HepG2 (cell line): ENCODE measurements around the gene CALML5. TPM values are rescaled to one million over a fixed set of nuclear protein-coding genes. Genes with fewer than 3 reads are reported as not detected.

ENCODE experiments used
- ATAC-seq: fragments of 200-7000 bp; cut with Tn5 transposase; 3 replicates; pipeline ENCODE4 v1.9.1; 2020; ENCODE audit warnings: mild to moderate bottlenecking, moderate library complexity
- BruUV-seq: library from RNA; stranded (reverse); fragments of 400-500 nt; replicated peaks from 2 replicates; lab custom pipeline; 2021; lab: Mats Ljungman, UMichigan
- CTCF ChIA-PET: fragments of 300-600 bp; formaldehyde crosslinking; extraction: SDS; loops from one replicate; lab custom pipeline; 2021; ENCODE audit warnings: low total read pairs, inconsistent platforms, low intra/inter-chr PET ratio; lab: Yijun Ruan, JAX
- POLR2A ChIA-PET: fragments of 350-600 bp; sonication (Branson Sonifier 250); formaldehyde crosslinking; loops from one replicate; lab custom pipeline; 2020; ENCODE audit warnings: antibody characterized with exemption, inconsistent platforms; lab: Yijun Ruan, JAX
- DNase-seq: peaks from one replicate; pipeline ENCODE4 v3.0.0-alpha.2; 2015; ENCODE audit warnings: low spot score
- FAIRE-seq: peaks from 3 replicates; lab custom pipeline; 2011; peaks lifted over from hg19 to GRCh38; lab: Jason Lieb, UNC
- H2AFZ ChIP-seq: one replicate; pipeline ENCODE4 v1.6.1; 2011; ENCODE audit warnings: low read length, inconsistent platforms
- H3K27ac ChIP-seq: fragments of 300-600 bp; 3 replicates; pipeline ENCODE4 v1.8.0; 2011; ENCODE audit warnings: mixed run types, mild to moderate bottlenecking, mixed read lengths, low read length, inconsistent platforms; ENCODE audit not compliant: insufficient read depth; ENCODE audit errors: extremely low read length
- H3K27me3 ChIP-seq, 2 experiments: fragments of 200-600 bp in 1 of 2; 2 replicates in 1 of 2; 3 replicates in 1 of 2; pipeline versions ENCODE4 v1.6.0 to v1.8.0; 2011; ENCODE audit warnings: low read length in 2 of 2, mild to moderate bottlenecking in 2 of 2, moderate library complexity in 2 of 2, inconsistent platforms in 1 of 2; ENCODE audit not compliant: insufficient read depth in 2 of 2, control insufficient read depth in 1 of 2
- H3K36me3 ChIP-seq, 2 experiments: fragments of 200-600 bp in 1 of 2; replicated peaks in 1 of 2; 2 replicates in 1 of 2; 3 replicates in 1 of 2; pipeline versions ENCODE4 v1.5.1 to v1.8.0; 2011; ENCODE audit warnings: low read length in 2 of 2, inconsistent platforms in 1 of 2; ENCODE audit not compliant: insufficient read depth in 2 of 2, control insufficient read depth in 1 of 2
- H3K4me1 ChIP-seq: 2 replicates; pipeline ENCODE4 v1.5.1; 2012; ENCODE audit warnings: low read length, inconsistent platforms; ENCODE audit not compliant: insufficient read depth
- H3K4me2 ChIP-seq: 2 replicates; pipeline ENCODE4 v1.6.0; 2011; ENCODE audit warnings: low read depth, low read length, inconsistent platforms
- H3K4me3 ChIP-seq, 3 experiments: fragments of 200-600 bp in 1 of 3; sonication (generic), shearing (Covaris generic) in 1 of 3; replicated peaks in 1 of 3; 2 replicates each; pipeline ENCODE4 v1.5.1; 2011 to 2016; ENCODE audit warnings: low read length in 3 of 3, inconsistent platforms in 2 of 3, low read depth in 2 of 3, mild to moderate bottlenecking in 2 of 3, control low read depth in 1 of 3, mixed read lengths in 1 of 3; ENCODE audit not compliant: insufficient read depth in 1 of 3
- H3K79me2 ChIP-seq: one replicate; pipeline ENCODE4 v1.6.1; 2011; ENCODE audit warnings: low read length, inconsistent platforms; ENCODE audit not compliant: insufficient read depth
- H3K9ac ChIP-seq: 2 replicates; pipeline ENCODE4 v1.6.0; 2011; ENCODE audit warnings: mild to moderate bottlenecking, low read depth, low read length, inconsistent platforms; ENCODE audit not compliant: insufficient read depth
- H3K9me3 ChIP-seq: 2 replicates; pipeline ENCODE4 v1.5.1; 2012; ENCODE audit warnings: mild to moderate bottlenecking, low read length
- H4K20me1 ChIP-seq: 2 replicates; pipeline ENCODE4 v1.6.0; 2011; ENCODE audit warnings: inconsistent platforms, mild to moderate bottlenecking, low read length, moderate library complexity; ENCODE audit not compliant: insufficient read depth
- AGO2 ChIP-seq: fragments of 200-400 bp; formaldehyde crosslinking; optimal IDR thresholded peaks from 2 replicates; pipeline ENCODE3; 2017; ENCODE audit warnings: mild to moderate bottlenecking, low read depth, low read length, moderate library complexity
- ARHGAP35 ChIP-seq: sonication (generic); formaldehyde crosslinking; IDR thresholded peaks from 2 replicates; pipeline ENCODE4 v1.9.0; 2022; ENCODE audit warnings: mild to moderate bottlenecking, inconsistent platforms, moderate library complexity, missing genetic modification reagents, borderline replicate concordance
- HES4 ChIP-seq: sonication (generic); formaldehyde crosslinking; IDR thresholded peaks from 2 replicates; pipeline ENCODE4 v1.9.0; 2021; ENCODE audit warnings: mild to moderate bottlenecking, missing genetic modification reagents, borderline replicate concordance
- HNRNPH1 ChIP-seq: fragments of 200-400 bp; formaldehyde crosslinking; optimal IDR thresholded peaks from 2 replicates; pipeline ENCODE3; 2017; ENCODE audit warnings: mild to moderate bottlenecking, low read depth, low read length
- NRL ChIP-seq: sonication (generic); formaldehyde crosslinking; IDR thresholded peaks from 2 replicates; pipeline ENCODE4 v1.5.0; 2020; ENCODE audit warnings: missing genetic modification reagents, mild to moderate bottlenecking, moderate library complexity, borderline replicate concordance
- PRMT3 ChIP-seq: sonication (generic); formaldehyde crosslinking; IDR thresholded peaks from 2 replicates; pipeline ENCODE4 v1.8.1; 2022; ENCODE audit warnings: low read depth, mild to moderate bottlenecking, moderate library complexity, missing genetic modification reagents, borderline replicate concordance
- RARA ChIP-seq: IDR thresholded peaks from 2 replicates; pipeline ENCODE4 v1.6.1; 2016; ENCODE audit warnings: missing genetic modification reagents, missing compliant biosample characterization
- RARG ChIP-seq: sonication (generic); formaldehyde crosslinking; IDR thresholded peaks from 2 replicates; pipeline ENCODE4 v1.4.0; 2020; ENCODE audit warnings: low read depth, mild to moderate bottlenecking, missing genetic modification reagents
- RBM22 ChIP-seq: fragments of 200-400 bp; formaldehyde crosslinking; optimal IDR thresholded peaks from 2 replicates; pipeline ENCODE3; 2017; ENCODE audit warnings: mild to moderate bottlenecking, low read length, moderate library complexity
- ZNF234 ChIP-seq: sonication (generic); formaldehyde crosslinking; conservative IDR thresholded peaks from 2 replicates; pipeline ENCODE4 v1.5.1; 2020; ENCODE audit warnings: mild to moderate bottlenecking, missing genetic modification reagents
- ZNF317 ChIP-seq: sonication (generic); formaldehyde crosslinking; IDR thresholded peaks from 2 replicates; pipeline ENCODE4 v1.5.0; 2020; ENCODE audit warnings: mild to moderate bottlenecking, missing genetic modification reagents
- ZNF687 ChIP-seq: sonication (generic); formaldehyde crosslinking; IDR thresholded peaks from 2 replicates; pipeline ENCODE4 v1.5.1; 2020; ENCODE audit warnings: mild to moderate bottlenecking, missing genetic modification reagents, moderate library complexity
- WGBS: methylation state at CpG from one replicate; pipeline ENCODE4 v1.1.6; 2017; ENCODE audit warnings: low lambda C conversion rate; 5-methylcytosine and 5-hydroxymethylcytosine counted together
- in situ Hi-C: cut with HindIII; loops from 2 replicates; pipeline ENCODE4 v1.10.0; 2017; ENCODE audit warnings: low pct_unique_long_range_greater_than_20kb; ENCODE audit not compliant: extremely low pct_ligation_motif_present
- intact Hi-C: fragments of 100-400 bp; cut with micrococcal nuclease; formaldehyde crosslinking; loops from one replicate; pipeline ENCODE4 v1.10.0; 2022; ENCODE audit not compliant: unreplicated experiment
- polyA plus RNA-seq, 8 experiments: library from polyadenylated mRNA; depleted of rRNA in 3 of 8; stranded (reverse) in 7 of 8; unstranded in 1 of 8; fragments of >200 nt; fragmentation: Illumina TruSeq in 4 of 8; extraction: Trizol in 4 of 8; gene quantifications; 2 replicates each; pipeline versions ENCODE4 v1.2.1 to v1.2.3, GENCODE V29; 2011 to 2016; ENCODE audit warnings: low read depth in 4 of 8, missing spikeins in 1 of 8, mixed read lengths in 1 of 8; ENCODE audit not compliant: insufficient read depth in 1 of 8
- total RNA-seq, 5 experiments: library from RNA; depleted of rRNA; stranded (reverse); fragments of >200 nt; fragmentation: Illumina TruSeq; extraction: Trizol; gene quantifications; 2 replicates each; pipeline ENCODE4 v1.2.3, GENCODE V29; 2016; ENCODE audit warnings: low read depth in 1 of 5
- TF ChIP-seq, protein P1 (sequence below): sonication (generic); formaldehyde crosslinking; conservative IDR thresholded peaks from 2 replicates; pipeline ENCODE4 v1.4.0; 2020; ENCODE audit warnings: missing genetic modification reagents
- TF ChIP-seq, protein P2 (sequence below): sonication (generic); formaldehyde crosslinking; IDR thresholded peaks from 2 replicates; pipeline ENCODE4 v1.4.0; 2020; ENCODE audit warnings: missing genetic modification reagents

CALML5 gene
- total and polyA plus RNA-seq, 2 of the 13 experiments (the other 11 are each of a cell fraction or from before 2014, with no cell fraction given), result not detected

- ChIA-PET POLR2A (interaction anchor here (1.4 to 3.5 kb wide), 5 partner anchors 11 to 82 kb away, joined by 4 to 48 read pairs (median 17); no protein-coding TSS in a partner anchor), CTCF (no interaction called here)
- no peaks in the 10 kb centered on the region for H4K20me1 ChIP-seq
- intact Hi-C loops, result no loop called here
- DNase-seq (no peak), FAIRE-seq (no peak), ATAC-seq (no peak)
- WGBS, result 88% methylated on average over 9 of the region's 11 CpGs
- H3K9ac ChIP-seq, result peak overlapping the region; percentile 5; the same call in 1 of the 2 replicates
- in situ Hi-C loops, result no loop called here
- H3K4me2 ChIP-seq, result peak overlapping the region; percentile 34; the same call in 1 of the 2 replicates
- H3K9me3 ChIP-seq, result no peaks in the 10 kb centered on the region
- no TSS peak for BruUV-seq
- H3K4me1 ChIP-seq, result peaks cover 95% of the 10 kb centered on the region
- peak overlapping the region; percentile 44 for H3K27ac ChIP-seq
- H3K27me3 ChIP-seq, result no peaks in the 10 kb centered on the region
- no peaks in the 10 kb centered on the region for H3K79me2 ChIP-seq
- H3K36me3 ChIP-seq, result no peaks in the 10 kb centered on the region
- H2AFZ ChIP-seq, result no peak overlapping the region
- H3K4me3 ChIP-seq, result no peak overlapping the region; a peak in 1 of 6 replicates
- TF ChIP-seq NRL (CRISPR knock-in tag) (no peak), ARHGAP35 (CRISPR knock-in tag) (0 out of 2 replicates have a peak, but pooled peaks have one; percentile 9), RBM22 (no peak), ZNF687 (CRISPR knock-in tag) (peak; percentile 46; the same call in 1 of the 2 replicates), HES4 (0 out of 2 replicates have a peak, but pooled peaks have one; percentile 15), RARG (CRISPR knock-in tag) (no peak), ZNF317 (CRISPR knock-in tag) (no peak), PRMT3 (CRISPR knock-in tag) (no peak), RARA (CRISPR knock-in tag) (no peak), AGO2 (no peak), ZNF234 (no peak), HNRNPH1 (no peak)
- TF ChIP-seq, protein P1, sequence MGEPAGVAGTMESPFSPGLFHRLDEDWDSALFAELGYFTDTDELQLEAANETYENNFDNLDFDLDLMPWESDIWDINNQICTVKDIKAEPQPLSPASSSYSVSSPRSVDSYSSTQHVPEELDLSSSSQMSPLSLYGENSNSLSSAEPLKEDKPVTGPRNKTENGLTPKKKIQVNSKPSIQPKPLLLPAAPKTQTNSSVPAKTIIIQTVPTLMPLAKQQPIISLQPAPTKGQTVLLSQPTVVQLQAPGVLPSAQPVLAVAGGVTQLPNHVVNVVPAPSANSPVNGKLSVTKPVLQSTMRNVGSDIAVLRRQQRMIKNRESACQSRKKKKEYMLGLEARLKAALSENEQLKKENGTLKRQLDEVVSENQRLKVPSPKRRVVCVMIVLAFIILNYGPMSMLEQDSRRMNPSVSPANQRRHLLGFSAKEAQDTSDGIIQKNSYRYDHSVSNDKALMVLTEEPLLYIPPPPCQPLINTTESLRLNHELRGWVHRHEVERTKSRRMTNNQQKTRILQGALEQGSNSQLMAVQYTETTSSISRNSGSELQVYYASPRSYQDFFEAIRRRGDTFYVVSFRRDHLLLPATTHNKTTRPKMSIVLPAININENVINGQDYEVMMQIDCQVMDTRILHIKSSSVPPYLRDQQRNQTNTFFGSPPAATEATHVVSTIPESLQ (CRISPR knock-in tag), result no peak
- TF ChIP-seq, protein P2, sequence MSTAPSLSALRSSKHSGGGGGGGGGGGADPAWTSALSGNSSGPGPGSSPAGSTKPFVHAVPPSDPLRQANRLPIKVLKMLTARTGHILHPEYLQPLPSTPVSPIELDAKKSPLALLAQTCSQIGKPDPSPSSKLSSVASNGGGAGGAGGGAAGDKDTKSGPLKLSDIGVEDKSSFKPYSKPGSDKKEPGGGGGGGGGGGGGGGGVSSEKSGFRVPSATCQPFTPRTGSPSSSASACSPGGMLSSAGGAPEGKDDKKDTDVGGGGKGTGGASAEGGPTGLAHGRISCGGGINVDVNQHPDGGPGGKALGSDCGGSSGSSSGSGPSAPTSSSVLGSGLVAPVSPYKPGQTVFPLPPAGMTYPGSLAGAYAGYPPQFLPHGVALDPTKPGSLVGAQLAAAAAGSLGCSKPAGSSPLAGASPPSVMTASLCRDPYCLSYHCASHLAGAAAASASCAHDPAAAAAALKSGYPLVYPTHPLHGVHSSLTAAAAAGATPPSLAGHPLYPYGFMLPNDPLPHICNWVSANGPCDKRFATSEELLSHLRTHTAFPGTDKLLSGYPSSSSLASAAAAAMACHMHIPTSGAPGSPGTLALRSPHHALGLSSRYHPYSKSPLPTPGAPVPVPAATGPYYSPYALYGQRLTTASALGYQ, result no peak
Measured at GRCh38 chr10:5528989-5529701, 29.8 kb upstream of the CALML5 start.
